Colonic mucosa (tissue), 4 donors: Measurements from ENCODE around the gene USP17L13. TPM values are rescaled to one million over a fixed set of nuclear protein-coding genes. Genes with fewer than 3 reads are reported as not detected.
"Not testable (repeated sequence)": the region's sequence is repeated elsewhere in the genome, so short reads cannot be mapped to it uniquely, and the experiment has no call there.

Experiments
- DNase-seq: peaks from one replicate; pipeline ENCODE4 v3.0.0-alpha.2; 2020
- H3K27ac ChIP-seq: fragments of 200-600 bp; one replicate; pipeline ENCODE4 v1.8.0; 2021
- H3K27me3 ChIP-seq: fragments of 200-600 bp; one replicate; pipeline ENCODE4 v1.8.0; 2021
- H3K36me3 ChIP-seq: fragments of 200-600 bp; one replicate; pipeline ENCODE4 v1.8.0; 2021
- H3K4me1 ChIP-seq: fragments of 200-600 bp; one replicate; pipeline ENCODE4 v1.8.0; 2021; ENCODE audit warnings: mild to moderate bottlenecking
- H3K4me3 ChIP-seq: fragments of 200-600 bp; one replicate; pipeline ENCODE4 v1.8.0; 2021
- H3K9ac ChIP-seq, 2 donors: one replicate each; pipeline ENCODE4 v1.7.0; 2013; ENCODE audit warnings: control low read depth in 2 of 2, low read depth in 2 of 2, low read length in 2 of 2
- H3K9me3 ChIP-seq: fragments of 200-600 bp; one replicate; pipeline ENCODE4 v1.8.0; 2021
- intact Hi-C: fragments of 100-400 bp; cut with DNase I; formaldehyde crosslinking; loops from one replicate; pipeline ENCODE4 v1.14.1; 2022
- total RNA-seq, 2 donors: library from RNA; stranded (reverse); fragmentation: NEBNext Ultra II Directional in 1 of 2; extraction: Animal tissue kit (Norgen Biotek cat#: 25700) in 1 of 2; gene quantifications; one replicate each; pipeline ENCODE4 v1.2.1, GENCODE V29; 2021
- donor health status: healthy.
- donor health status: DM: no; HTN: no; CAD: no.
- donor health status: DM: no; HTN: no; CAD: no.

The USP17L13 gene
- not detected for total RNA-seq

GRCh38 chr4:9224596-9224995 lies at the start of gene USP17L13:
Gene USP17L13 (plus strand): TSS chr4:9224896. CDS start chr4:9224896, 0 bp downstream.
- H3K36me3 ChIP-seq, H3K4me1 ChIP-seq, DNase-seq, H3K27me3 ChIP-seq, H3K27ac ChIP-seq, H3K4me3 ChIP-seq, intact Hi-C loops, H3K9me3 ChIP-seq, H3K9ac ChIP-seq: not testable (repeated sequence)

GRCh38 chr4:9210357-9210756 lies 14.3 kb upstream of the USP17L13 start, which contains the start of gene USP17L10:
Gene USP17L10 (plus strand): TSS chr4:9210657. CDS start chr4:9210657, 0 bp downstream.
- H3K36me3 ChIP-seq, H3K27ac ChIP-seq, intact Hi-C loops, H3K27me3 ChIP-seq, DNase-seq, H3K9ac ChIP-seq, H3K4me1 ChIP-seq, H3K4me3 ChIP-seq, H3K9me3 ChIP-seq: not testable (repeated sequence)

- intact Hi-C loops, H3K9me3 ChIP-seq, H3K27ac ChIP-seq, H3K4me3 ChIP-seq, H3K27me3 ChIP-seq, H3K4me1 ChIP-seq, H3K9ac ChIP-seq, DNase-seq, H3K36me3 ChIP-seq: not testable (repeated sequence)
Measured at GRCh38 chr4:9214701-9215100, 10.0 kb upstream of the USP17L13 start.

- H3K9me3 ChIP-seq, intact Hi-C loops: not testable (repeated sequence)
Measured at GRCh38 chr4:9215105-9215504, 9.6 kb upstream of the USP17L13 start, which contains the start of gene USP17L11. Gene USP17L11 (plus strand): TSS chr4:9215405. CDS start chr4:9215405, 0 bp downstream.

GRCh38 chr4:9219852-9220251 lies 4.8 kb upstream of the USP17L13 start, which contains the start of gene USP17L12:
Gene USP17L12 (plus strand): TSS chr4:9220152. CDS start chr4:9220152, 0 bp downstream.
- H3K4me1 ChIP-seq, H3K9me3 ChIP-seq, H3K36me3 ChIP-seq, H3K4me3 ChIP-seq, intact Hi-C loops, H3K27me3 ChIP-seq, H3K27ac ChIP-seq, DNase-seq, H3K9ac ChIP-seq: not testable (repeated sequence)

More at GRCh38 chr4:9215105-9215504, 9.6 kb upstream of the USP17L13 start, which contains the start of gene USP17L11:
- H3K9ac ChIP-seq, H3K4me1 ChIP-seq, H3K27me3 ChIP-seq, H3K27ac ChIP-seq, DNase-seq, H3K4me3 ChIP-seq, H3K36me3 ChIP-seq: not testable (repeated sequence)

- H3K4me3 ChIP-seq, H3K4me1 ChIP-seq, H3K27me3 ChIP-seq, H3K9ac ChIP-seq, H3K27ac ChIP-seq, H3K9me3 ChIP-seq, intact Hi-C loops, H3K36me3 ChIP-seq: not testable (repeated sequence)
- DNase-seq, result peak; percentile 14
Measured at GRCh38 chr4:9230249-9230648, 5.6 kb downstream of the USP17L13 start.

- H3K27ac ChIP-seq, H3K27me3 ChIP-seq, H3K4me3 ChIP-seq, H3K4me1 ChIP-seq, H3K9ac ChIP-seq, H3K9me3 ChIP-seq, DNase-seq, intact Hi-C loops, H3K36me3 ChIP-seq: not testable (repeated sequence)
Measured at GRCh38 chr4:9234085-9234484, 9.4 kb downstream of the USP17L13 start, which contains the start of gene USP17L15. Gene USP17L15 (plus strand): TSS chr4:9234385. CDS start chr4:9234385, 0 bp downstream.

- H3K27me3 ChIP-seq, intact Hi-C loops, H3K4me1 ChIP-seq, H3K27ac ChIP-seq, H3K9ac ChIP-seq, H3K36me3 ChIP-seq, H3K9me3 ChIP-seq, H3K4me3 ChIP-seq: not testable (repeated sequence)
- DNase-seq, result peak; percentile 9
Measured at GRCh38 chr4:9238461-9238860, 13.8 kb downstream of the USP17L13 start.

GRCh38 chr4:9243579-9243978 lies 18.9 kb downstream of the USP17L13 start, which contains the start of gene USP17L17:
Gene USP17L17 (plus strand): TSS chr4:9243879. CDS start chr4:9243879, 0 bp downstream.
- intact Hi-C loops, H3K27me3 ChIP-seq, H3K36me3 ChIP-seq, H3K27ac ChIP-seq, H3K4me3 ChIP-seq, H3K9ac ChIP-seq, DNase-seq, H3K9me3 ChIP-seq, H3K4me1 ChIP-seq: not testable (repeated sequence)

GRCh38 chr4:9247953-9248680 lies 23.4 kb downstream of the USP17L13 start, which contains the start of gene USP17L18:
Gene USP17L18 (plus strand): TSS chr4:9248630. CDS start chr4:9248630, 0 bp downstream.
- H3K27me3 ChIP-seq, H3K27ac ChIP-seq, H3K9me3 ChIP-seq, intact Hi-C loops, H3K36me3 ChIP-seq, H3K9ac ChIP-seq, H3K4me3 ChIP-seq, H3K4me1 ChIP-seq: not testable (repeated sequence)
- DNase-seq, result peak; percentile 17

GRCh38 chr4:9253078-9253477 lies 28.4 kb downstream of the USP17L13 start, which contains the start of gene USP17L19:
Gene USP17L19 (plus strand): TSS chr4:9253378. CDS start chr4:9253378, 0 bp downstream.
- H3K4me1 ChIP-seq, result not testable (repeated sequence)

GRCh38 chr4:9257824-9258223 lies 33.1 kb downstream of the USP17L13 start, which contains the start of gene USP17L20:
Gene USP17L20 (plus strand): TSS chr4:9258124. CDS start chr4:9258124, 0 bp downstream.
- H3K27ac ChIP-seq, H3K4me1 ChIP-seq, intact Hi-C loops, H3K36me3 ChIP-seq, H3K27me3 ChIP-seq, H3K9me3 ChIP-seq, H3K9ac ChIP-seq, DNase-seq, H3K4me3 ChIP-seq: not testable (repeated sequence)

More at GRCh38 chr4:9253078-9253477, 28.4 kb downstream of the USP17L13 start, which contains the start of gene USP17L19:
- H3K27ac ChIP-seq, H3K9me3 ChIP-seq, H3K36me3 ChIP-seq, DNase-seq, intact Hi-C loops, H3K27me3 ChIP-seq, H3K4me3 ChIP-seq, H3K9ac ChIP-seq: not testable (repeated sequence)

GRCh38 chr4:9262572-9262971 lies 37.9 kb downstream of the USP17L13 start, which contains the start of gene USP17L21:
Gene USP17L21 (plus strand): TSS chr4:9262872. CDS start chr4:9262872, 0 bp downstream.
- H3K27me3 ChIP-seq, DNase-seq, H3K4me1 ChIP-seq, H3K9me3 ChIP-seq, H3K4me3 ChIP-seq, H3K36me3 ChIP-seq, H3K9ac ChIP-seq, intact Hi-C loops, H3K27ac ChIP-seq: not testable (repeated sequence)
